Measurements from ENCODE around the gene TPP2.
A peak's percentile ranks its signal among the peaks of the same experiment; 100 is the strongest.

The TPP2 gene

GRCh38 chr13:102591988-102592781 is 4.6 kb upstream of the TPP2 start:
- H3K4me2 ChIP-seq, result peak overlapping the region; percentile 94
- H3K4me1 ChIP-seq, result peaks cover 27% of the 10 kb centered on the region
- TF ChIP-seq Cebpa-rat (IDR thresholded peaks at IDR 0.05), result 0 out of 2 replicates have a peak, but pooled peaks have one; percentile 32
- no peaks in the 10 kb centered on the region for H3K36me3 ChIP-seq
- H4K20me1 ChIP-seq, result peaks cover under 1% of the 10 kb centered on the region; the same call in 1 of the 2 replicates
- H3K9me3 ChIP-seq, result no peaks in the 10 kb centered on the region
- H3K4me3 ChIP-seq, result peak overlapping the region; percentile 76
- H3K27ac ChIP-seq, result peak overlapping the region; percentile 65
- H3K9ac ChIP-seq, result peak overlapping the region; percentile 79
- H3K27me3 ChIP-seq, result no peaks in the 10 kb centered on the region

DNA sequence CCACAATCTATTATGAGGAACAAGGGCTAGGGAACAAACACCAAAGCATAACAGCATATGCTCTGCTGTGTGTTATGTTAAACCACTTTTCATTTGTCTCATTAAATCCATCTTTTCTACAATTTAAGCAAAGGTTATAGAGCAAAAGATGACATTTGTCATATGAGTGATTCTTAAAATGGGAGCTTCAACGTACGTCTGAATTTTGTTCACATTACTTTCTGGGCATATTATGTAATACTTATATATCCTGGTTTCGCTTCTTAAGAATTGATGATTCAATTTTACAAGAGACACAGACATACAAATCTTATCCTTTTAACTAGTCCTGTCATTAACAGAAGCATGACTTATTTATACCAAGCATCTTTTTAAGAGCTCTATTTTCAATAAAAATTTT is 3.3 kb upstream of the TPP2 start:
- no peak overlapping the region for H3K9ac ChIP-seq
- H3K36me3 ChIP-seq, result no peaks in the 10 kb centered on the region
- H3K27me3 ChIP-seq, result no peaks in the 10 kb centered on the region
- H4K20me1 ChIP-seq, result peaks cover 13% of the 10 kb centered on the region
- no peak overlapping the region for H3K4me3 ChIP-seq
- H3K4me1 ChIP-seq, result peaks cover 31% of the 10 kb centered on the region
- no peaks in the 10 kb centered on the region for H3K9me3 ChIP-seq
- H3K27ac ChIP-seq, result no peak overlapping the region
- no peak overlapping the region for H3K4me2 ChIP-seq
- TF ChIP-seq Cebpa-rat (IDR thresholded peaks at IDR 0.05), result no peak

DNA sequence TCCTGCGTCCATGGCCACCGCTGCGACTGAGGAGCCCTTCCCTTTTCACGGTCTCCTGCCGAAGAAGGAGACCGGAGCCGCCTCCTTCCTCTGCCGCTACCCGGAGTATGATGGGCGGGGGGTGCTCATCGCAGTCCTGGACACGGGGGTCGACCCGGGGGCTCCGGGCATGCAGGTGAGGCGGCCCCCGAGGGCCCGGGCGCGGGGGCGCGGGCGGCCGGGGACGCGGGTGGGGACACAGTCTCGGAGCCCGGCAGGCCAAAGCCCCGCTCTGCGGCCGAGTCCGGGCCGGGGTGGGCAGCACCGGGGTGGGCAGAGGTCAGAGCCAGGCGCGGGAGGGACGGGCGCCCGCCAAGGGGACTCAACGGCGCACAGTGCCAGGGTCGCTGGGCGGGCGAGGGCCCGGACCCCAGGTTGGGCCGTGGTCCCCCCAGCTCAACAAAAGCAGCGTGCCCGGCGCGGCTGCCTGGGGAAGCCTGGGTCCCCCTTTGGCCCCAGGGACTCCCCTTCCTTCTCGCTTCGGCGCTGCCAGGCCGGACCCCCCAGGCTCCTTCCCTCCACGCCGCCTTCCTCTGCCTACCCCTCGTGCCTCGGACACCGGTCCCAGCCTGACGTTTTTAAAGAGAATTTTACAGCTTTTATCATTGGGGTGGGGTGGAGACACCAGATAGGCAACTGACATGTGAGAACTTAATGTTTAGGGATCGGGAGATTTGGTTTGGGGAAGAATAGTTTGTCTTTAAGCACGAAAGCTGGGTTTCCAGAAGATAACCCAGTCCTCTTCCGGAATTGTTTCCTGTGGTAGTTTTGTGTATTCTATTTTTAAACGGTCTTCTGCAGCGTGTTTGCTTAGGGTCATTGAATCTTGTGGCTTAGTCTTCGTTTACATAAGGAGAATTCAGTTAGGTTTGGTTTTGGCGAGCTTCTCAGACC is 509 bp downstream of the TPP2 start:
- Histone ChIP-seq H4K20me1 (peaks cover 52% of the 10 kb centered on the region), H3K9ac (peak overlapping the region; percentile 91), H3K4me1 (peaks cover 60% of the 10 kb centered on the region), H3K27ac (peak overlapping the region; percentile 95), H3K4me2 (peak overlapping the region; percentile 91), H3K27me3 (no peaks in the 10 kb centered on the region), H3K4me3 (peak overlapping the region; percentile 98), H3K36me3 (peaks cover 15% of the 10 kb centered on the region; the same call in 1 of the 2 replicates), H3K9me3 (no peaks in the 10 kb centered on the region)
- no peak for TF ChIP-seq Cebpa-rat (IDR thresholded peaks at IDR 0.05)

DNA sequence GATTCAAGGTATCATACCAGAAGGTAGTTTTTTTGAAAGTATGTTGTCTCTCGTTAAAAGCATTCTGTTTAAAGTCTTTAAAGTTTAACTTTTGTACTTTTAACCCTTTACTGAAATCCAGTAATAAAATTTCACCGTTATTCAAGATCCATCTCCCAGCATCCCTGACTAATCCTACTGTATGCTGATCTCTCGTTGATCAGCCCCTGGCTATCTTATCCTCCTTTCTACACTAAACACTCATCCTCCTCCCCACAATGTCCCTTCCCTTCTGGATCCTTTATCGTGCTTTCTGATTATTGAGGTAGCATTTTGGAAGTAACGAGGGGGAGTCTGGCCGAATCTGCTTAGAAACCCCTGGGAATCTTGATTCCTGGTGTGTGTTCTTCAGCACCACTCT is 1.3 kb downstream of the TPP2 start:
- Histone ChIP-seq H3K9me3 (no peaks in the 10 kb centered on the region), H3K36me3 (peaks cover 22% of the 10 kb centered on the region; the same call in 1 of the 2 replicates), H3K4me3 (peak overlapping the region; percentile 98), H3K27me3 (no peaks in the 10 kb centered on the region), H3K9ac (peak overlapping the region; percentile 91), H3K4me2 (peak overlapping the region; percentile 91), H3K27ac (peak overlapping the region; percentile 95), H3K4me1 (peaks cover 60% of the 10 kb centered on the region), H4K20me1 (peaks cover 59% of the 10 kb centered on the region)
- TF ChIP-seq Cebpa-rat (IDR thresholded peaks at IDR 0.05), result no peak

DNA sequence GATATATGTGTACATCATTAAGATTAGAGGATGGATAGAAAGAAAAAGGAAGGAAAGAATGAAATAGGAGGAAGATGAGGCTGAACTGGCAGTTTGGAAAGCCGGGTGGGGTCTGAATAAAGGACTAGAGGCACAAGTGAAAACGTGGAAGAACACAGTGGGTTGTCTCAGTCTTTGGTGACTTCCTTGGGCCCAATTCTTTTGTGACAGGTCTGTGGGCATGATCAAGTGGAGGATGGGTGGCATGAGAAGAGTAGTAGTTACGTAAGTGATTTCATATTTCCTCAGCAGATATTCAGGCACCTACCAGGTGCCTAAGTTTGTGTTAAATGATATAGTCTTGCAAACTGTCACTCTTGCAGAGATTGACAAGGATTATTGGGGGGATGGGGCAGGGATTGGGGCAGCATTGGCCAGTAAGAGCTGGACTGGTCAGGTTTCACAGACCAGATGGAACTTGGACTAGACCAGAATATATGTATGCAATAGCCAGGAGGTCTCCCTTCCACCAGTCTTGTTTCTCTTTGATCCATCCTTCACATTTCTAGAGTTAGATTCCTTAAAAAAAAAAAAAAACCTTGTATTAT is 2.7 kb downstream of the TPP2 start:
- 0 out of 2 replicates have a peak overlapping the region, but pooled peaks have one; percentile 91 for H3K9ac ChIP-seq
- H3K4me2 ChIP-seq, result peak overlapping the region; percentile 91
- no peaks in the 10 kb centered on the region for H3K27me3 ChIP-seq
- H3K36me3 ChIP-seq, result peaks cover 37% of the 10 kb centered on the region
- TF ChIP-seq Cebpa-rat (IDR thresholded peaks at IDR 0.05), result no peak
- peak overlapping the region; percentile 98; the same call in 1 of the 2 replicates for H3K4me3 ChIP-seq
- no peak overlapping the region for H3K27ac ChIP-seq
- no peaks in the 10 kb centered on the region for H3K9me3 ChIP-seq
- peaks cover 74% of the 10 kb centered on the region for H4K20me1 ChIP-seq
- H3K4me1 ChIP-seq, result peaks cover 68% of the 10 kb centered on the region

DNA sequence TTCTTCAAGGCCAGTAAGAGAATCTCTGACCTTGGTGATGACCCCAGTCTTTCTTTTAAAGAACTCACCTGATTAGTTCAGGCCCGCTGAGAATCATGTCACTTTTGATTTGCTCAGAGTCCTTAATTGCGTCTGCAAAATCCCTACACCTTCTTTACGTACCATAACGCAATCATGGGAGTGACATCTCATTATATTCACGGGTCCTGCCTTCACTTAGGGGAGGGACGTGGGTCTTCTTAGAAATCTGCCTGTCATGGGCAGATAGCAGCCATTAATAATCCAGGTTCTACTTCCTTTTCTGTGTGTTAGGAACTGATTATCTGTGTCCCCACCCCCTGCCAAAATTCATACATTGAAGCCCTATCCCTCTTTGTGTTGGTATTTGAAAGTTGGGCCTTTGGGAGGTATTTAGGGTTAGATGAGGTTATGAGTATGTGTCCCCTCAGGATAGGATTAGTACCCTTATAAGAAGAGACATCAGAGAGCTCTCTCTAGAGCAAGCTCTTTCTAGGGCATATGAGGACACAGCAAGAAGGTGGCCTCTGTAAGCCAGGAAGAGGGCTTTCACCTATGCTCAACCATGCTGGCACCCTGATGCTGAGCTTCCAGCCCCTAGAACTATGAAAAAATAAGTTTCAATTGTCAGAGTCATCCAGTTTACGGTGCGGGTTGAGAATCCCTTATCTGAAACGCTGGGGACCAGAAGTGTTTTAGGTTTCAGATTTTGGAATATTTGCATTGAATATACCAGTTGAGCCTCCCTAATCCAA is 9.9 kb downstream of the TPP2 start:
- peaks cover 92% of the 10 kb centered on the region for H3K36me3 ChIP-seq
- peaks cover 32% of the 10 kb centered on the region for H3K4me1 ChIP-seq
- H3K4me2 ChIP-seq, result no peak overlapping the region
- peaks cover 100% of the 10 kb centered on the region for H4K20me1 ChIP-seq
- H3K27ac ChIP-seq, result no peak overlapping the region
- no peaks in the 10 kb centered on the region for H3K27me3 ChIP-seq
- no peaks in the 10 kb centered on the region for H3K9me3 ChIP-seq
- H3K4me3 ChIP-seq, result no peak overlapping the region
- H3K9ac ChIP-seq, result no peak overlapping the region
- TF ChIP-seq Cebpa-rat (IDR thresholded peaks at IDR 0.05), result no peak

GRCh38 chr13:102608974-102609373 is 12.2 kb downstream of the TPP2 start:
- H3K4me2 ChIP-seq, result no peak overlapping the region
- peaks cover 90% of the 10 kb centered on the region for H3K36me3 ChIP-seq
- peaks cover 100% of the 10 kb centered on the region for H4K20me1 ChIP-seq
- no peak overlapping the region for H3K27ac ChIP-seq
- TF ChIP-seq Cebpa-rat (IDR thresholded peaks at IDR 0.05), result no peak
- no peak overlapping the region for H3K9ac ChIP-seq
- no peaks in the 10 kb centered on the region for H3K27me3 ChIP-seq
- H3K4me1 ChIP-seq, result peaks cover 12% of the 10 kb centered on the region
- no peak overlapping the region for H3K4me3 ChIP-seq
- no peaks in the 10 kb centered on the region for H3K9me3 ChIP-seq

DNA sequence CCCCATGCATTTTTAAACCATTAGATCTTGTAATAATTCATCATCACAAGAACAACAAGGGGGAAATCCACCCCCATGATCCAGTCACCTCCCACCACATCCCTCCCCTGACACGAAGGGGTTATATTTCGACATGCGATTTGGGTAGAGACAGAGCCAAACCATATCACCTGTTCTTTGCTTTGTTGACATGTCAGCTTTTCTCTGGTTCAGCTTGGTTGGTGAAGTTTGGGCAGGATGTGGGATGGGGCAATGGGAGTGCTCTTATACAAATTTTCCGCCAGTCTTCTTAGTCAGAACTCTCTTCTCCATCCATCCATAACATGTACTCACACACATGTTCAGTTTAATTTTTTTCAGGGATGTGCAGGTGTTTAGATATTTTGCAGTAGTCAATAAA is 12.9 kb downstream of the TPP2 start:
- Histone ChIP-seq H3K4me3 (no peak overlapping the region), H3K36me3 (peaks cover 90% of the 10 kb centered on the region), H4K20me1 (peaks cover 100% of the 10 kb centered on the region), H3K4me2 (peak overlapping the region; percentile 3; the same call in 1 of the 2 replicates), H3K9me3 (no peaks in the 10 kb centered on the region), H3K27me3 (no peaks in the 10 kb centered on the region), H3K4me1 (peaks cover 12% of the 10 kb centered on the region), H3K9ac (no peak overlapping the region), H3K27ac (no peak overlapping the region)
- no peak for TF ChIP-seq Cebpa-rat (IDR thresholded peaks at IDR 0.05)
